GM19467 (cell line): ENCODE data around the gene SPECC1.
"Not testable (repeated sequence)": the region's sequence is repeated elsewhere in the genome, so short reads cannot be mapped to it uniquely, and the experiment has no call there.

Source experiments
- ATAC-seq: cut with Tn5 transposase; IDR thresholded peaks from one replicate; pipeline ENCODE4 v1.9.1; 2021; ENCODE audit warnings: mild to moderate bottlenecking, moderate library complexity; ENCODE audit not compliant: unreplicated experiment

The SPECC1 gene

DNA sequence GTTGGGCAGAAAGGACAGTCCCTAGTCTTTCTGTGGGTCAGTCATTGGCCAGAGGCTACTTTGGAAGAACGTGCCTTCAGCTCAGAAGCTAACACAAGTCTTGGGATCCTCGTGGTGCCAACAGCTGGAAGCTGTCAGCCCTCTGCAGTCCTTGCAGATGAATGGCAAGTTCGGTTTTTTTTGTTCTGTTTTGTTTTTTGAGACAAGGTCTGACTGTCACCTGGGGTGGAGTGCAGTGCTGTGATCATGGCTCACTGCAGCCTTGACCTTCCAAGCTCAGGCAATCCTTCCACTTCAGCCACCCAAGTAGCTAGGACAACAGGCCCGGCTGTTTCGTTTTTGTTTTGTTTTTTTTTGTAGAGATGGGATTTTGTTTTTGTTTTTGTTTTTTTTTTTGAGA, 149.4 kb downstream of the SPECC1 start:
- no peak for ATAC-seq

DNA sequence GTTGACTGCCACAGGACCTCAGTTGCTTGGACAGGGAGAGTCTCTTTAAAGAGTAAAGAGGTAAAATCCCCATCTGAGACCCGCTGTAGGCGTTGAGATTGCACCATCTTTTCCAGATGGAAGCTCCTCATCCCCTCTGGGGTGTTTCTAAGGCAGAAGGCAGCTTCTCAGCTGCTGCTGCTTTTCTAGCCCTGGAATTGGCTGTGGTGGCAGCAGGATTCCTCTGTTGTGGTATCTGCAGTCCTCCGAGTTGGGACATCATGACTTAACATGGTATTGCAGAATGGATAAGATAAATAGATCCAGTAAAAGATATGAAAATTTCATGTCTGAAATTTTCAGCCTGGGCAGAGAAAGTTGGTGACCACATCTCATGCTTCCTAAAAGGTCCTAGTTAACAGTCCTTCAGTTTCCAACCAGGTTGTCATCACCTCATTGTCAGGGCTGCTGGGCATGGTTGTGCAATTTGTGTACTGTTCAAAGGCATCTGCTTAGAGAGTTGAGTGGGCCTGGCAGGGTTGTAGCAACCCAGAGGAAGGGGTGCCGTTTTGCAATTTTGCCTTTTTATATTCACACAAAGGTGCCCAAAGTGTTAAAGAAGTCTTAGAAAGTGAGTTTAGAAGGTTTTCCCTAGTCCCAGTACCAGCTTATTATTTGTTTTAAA, 150.4 kb downstream of the SPECC1 start:
- ATAC-seq: no peak

DNA sequence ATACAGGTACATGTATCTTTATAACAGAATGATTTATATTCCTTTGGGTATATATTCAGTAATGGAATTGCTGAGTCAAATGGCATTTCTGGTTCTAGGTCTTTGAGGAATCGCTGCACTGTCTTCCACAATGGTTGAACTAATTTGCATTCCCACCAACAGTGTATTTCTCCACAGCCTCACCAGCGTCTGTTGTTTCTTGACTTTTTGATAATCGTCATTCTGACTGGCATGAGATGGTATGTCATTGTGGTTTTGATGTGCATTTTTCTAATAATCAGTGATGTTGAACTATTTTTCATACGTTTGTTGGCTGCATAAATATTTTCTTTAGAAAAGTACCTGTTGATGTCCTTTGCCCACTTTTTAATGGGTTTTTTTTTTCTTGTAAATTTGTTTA, 156.4 kb downstream of the SPECC1 start:
- not testable (repeated sequence) for ATAC-seq

DNA sequence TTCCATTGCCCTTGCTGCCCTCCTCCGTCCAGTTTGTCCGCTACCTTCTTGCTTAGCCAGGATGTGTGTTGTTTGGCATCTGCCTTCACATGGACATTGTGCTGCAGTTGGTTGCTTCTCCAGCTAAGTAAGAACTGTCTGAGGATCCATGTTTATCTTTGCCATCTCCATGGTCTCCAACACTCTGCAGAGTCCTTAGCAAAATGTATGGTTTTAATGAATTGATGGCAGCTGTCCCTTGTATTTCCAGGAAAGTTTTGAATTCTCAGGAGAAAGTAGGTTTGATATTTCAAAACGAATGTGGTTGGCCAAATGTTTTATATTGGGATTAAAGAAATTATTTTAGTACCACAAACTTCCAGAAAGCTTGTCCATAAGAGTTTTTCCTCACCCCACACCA, 160.9 kb downstream of the SPECC1 start:
- ATAC-seq: no peak

DNA sequence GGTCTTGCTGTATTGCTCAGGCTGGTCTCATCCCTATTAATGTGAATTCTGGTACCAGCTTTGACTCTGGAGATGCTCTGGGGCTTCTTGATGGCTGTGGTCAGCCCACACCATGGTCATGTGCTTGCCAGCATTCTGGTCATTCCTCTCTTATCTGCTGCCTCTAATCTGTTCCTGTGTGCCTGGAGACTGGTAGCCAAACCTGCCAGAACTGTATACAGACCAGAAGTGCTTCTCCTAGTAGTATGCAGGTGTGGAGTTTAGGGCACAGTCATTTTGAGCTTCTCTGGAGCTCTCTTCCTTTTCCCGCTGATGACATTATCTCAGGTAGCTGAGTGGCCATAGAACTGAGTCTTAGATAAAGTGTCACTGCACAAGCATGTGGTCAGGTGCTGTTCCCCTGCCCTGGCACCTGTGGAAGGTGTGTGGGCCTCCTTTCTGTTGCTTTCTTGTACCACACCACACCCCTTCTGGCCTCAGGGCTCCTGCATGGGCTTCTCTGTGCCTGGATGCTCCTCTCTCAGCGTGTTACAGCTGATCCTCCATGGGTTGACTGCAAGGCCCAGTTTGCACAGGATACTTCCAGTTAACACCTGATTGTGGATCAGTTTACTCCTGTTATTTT, 162.7 kb downstream of the SPECC1 start:
- ATAC-seq: no peak

DNA sequence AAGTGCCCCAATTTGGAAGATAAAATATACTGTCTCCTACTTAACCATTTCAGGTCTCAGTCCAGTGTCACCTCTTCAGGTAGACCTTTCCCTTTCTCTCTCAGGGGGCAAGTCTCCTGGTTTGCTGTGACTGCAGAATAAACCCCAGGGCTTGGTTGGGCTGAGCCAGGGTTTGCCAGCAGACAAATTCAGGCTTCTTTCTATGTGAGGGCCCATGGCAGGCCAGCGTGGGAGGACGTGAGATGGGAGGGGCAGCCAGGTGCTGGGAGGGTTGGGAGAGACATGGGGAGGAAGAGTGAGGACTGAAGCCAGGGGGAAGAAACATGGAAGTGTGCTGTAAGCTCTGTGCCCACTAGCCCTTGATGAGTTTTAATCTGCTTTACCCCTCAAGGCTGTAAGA, 163.2 kb downstream of the SPECC1 start:
- ATAC-seq: no peak

DNA sequence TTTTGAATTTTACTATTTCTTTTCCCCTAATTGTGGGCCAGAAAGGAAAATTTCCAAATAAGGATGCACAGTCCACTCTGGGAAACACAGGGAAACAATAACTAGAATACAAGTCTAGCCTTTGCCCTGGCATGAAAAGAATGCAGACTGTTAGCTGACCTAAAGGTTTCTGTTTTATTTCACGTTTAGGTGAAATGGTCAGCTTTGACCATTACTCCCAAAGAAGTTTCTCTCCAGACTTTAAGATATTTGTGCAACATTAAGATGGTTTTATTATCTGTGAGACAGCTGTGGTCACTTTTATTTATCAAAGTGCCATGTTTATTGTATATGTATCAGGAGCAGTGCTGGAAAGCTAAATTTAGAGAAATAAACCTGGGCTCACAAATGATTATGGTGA, 163.9 kb downstream of the SPECC1 start:
- no peak for ATAC-seq

DNA sequence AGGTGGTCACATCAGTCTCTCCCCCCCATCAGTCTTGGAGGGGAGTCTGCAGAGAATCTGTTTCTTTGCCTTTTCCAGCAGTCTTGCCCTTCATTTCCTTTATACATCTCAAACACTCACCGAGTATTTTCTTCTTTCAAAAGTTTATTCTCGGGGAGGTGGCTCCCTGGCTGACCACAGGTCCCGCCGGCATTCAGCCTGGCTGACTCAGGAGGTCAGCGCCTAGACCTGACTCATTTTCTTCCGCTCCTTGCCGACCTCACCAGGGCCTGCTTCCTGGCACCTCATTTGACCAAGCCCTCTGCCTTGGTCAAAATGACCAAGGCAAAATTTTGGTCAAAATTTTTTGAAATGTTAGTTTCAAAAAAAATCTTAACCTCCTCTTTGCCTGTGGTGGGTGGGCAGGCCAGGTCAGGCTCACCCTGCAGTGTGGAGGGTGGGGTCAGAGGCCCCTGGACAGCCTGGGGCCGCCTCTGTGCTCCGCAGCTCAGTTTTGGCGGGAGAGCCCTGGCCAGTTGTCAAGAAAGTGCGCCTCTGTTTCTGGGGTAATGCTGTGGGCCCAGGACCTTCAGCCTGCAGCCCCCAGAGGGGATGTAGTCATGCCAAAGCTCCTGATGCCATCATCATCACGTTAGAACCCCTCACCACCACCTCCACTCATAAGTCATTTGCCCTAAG, 165.6 kb downstream of the SPECC1 start:
- no peak for ATAC-seq

DNA sequence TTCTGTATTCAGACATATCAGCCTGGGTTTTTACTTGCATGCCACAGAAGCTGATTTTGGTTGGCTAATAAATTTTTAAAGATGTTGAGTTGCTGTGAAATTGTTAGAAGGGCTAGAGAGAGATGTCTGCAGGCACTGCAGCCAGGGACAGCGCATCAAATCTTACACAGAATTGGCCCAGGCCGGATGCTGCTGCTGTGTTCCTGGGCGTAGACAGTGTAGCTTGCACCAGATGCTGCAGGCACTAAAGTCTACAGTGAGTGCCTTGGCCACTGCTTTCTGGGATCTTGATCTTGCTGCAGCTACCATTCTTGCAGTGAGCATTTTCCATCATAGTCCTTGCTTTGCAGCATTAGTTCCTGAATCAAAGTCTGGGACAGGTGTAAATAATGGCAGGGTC, 169.9 kb downstream of the SPECC1 start:
- no peak for ATAC-seq

DNA sequence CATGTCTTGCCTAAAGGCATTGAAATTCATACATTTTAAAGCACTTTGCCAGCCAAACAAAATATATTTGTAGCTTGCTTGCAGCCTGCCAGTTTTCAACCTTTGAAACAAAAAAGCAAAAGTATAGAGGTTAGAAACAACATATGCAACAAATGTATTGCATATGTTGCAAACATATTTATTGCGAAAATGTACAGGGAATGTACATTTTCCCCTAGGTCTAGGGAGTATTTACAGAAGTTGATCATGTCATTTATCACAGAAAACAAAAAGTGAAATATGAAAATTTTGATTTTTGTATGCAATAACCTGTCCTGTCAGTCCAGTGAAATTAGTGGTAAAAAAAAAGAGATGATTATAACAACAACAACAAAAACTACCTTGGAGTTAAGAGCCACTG, 171.5 kb downstream of the SPECC1 start:
- ATAC-seq: no peak

DNA sequence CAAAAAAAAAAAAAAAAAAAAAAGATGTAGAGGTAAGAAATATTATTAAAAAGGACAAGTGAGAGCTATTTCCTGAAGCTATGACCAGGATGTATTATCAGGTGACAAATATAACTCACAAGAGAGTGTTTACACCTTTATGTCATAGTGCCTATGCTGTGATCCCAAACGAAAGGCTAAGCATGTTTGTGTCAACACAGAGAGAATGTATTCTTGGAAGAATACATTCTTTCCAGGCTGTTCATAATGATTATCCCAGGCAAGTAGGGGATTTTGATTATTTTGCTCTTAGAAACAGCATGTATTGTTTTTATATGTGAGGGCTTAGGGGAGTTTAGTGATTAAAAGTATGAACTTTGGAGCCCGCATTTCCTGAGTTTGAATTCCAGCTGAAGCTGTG, 175.0 kb downstream of the SPECC1 start:
- ATAC-seq: no peak

DNA sequence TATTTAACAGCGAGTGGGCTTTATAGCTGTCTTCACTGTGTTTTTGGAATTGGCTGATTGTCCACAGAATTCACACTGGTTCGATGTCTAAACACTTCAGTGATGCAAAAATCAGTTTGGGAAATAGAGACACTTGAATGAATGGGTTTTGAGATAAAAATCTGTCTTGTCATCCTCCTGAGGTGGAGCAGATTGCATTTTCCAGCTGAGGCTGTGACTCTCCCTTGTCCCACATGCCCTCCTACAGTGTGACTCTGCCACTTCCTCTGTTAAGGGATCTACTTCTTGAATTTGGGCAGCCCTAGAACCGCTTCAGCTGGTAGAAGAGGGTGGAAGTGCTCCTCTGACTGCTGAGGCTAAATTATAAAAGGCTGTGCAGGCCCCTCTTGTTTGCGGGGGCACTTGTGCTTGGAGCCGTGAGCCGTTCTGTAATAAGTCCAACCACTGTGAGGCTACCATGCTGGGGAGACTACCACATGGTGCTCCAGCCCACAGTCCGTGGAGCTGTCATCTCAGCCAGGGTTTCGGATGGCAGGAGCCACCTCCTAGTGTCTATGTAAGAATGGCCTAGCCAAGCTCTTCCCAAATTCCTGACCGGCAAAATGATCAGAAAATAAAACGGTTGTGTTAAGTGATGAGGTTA, 175.9 kb downstream of the SPECC1 start:
- no peak for ATAC-seq

DNA sequence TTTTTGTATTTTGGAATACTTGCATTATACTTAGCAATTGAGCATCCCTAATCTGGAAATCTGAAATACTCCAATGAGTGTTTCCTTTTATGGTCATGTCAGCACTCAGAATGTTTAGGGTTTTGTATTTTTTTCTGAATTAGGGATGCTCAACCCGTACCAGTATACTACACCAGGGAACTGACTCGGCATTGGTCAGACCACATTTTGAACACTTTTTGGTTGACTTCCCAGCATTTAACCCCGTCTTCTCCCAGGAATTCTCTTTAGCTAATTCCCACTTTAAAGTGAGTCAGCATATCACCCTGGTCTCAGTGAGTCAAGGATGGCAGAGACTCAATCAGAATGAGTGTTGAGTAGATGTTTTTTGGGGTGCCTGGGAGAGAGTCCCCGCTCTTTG, 177.9 kb downstream of the SPECC1 start:
- no peak for ATAC-seq

DNA sequence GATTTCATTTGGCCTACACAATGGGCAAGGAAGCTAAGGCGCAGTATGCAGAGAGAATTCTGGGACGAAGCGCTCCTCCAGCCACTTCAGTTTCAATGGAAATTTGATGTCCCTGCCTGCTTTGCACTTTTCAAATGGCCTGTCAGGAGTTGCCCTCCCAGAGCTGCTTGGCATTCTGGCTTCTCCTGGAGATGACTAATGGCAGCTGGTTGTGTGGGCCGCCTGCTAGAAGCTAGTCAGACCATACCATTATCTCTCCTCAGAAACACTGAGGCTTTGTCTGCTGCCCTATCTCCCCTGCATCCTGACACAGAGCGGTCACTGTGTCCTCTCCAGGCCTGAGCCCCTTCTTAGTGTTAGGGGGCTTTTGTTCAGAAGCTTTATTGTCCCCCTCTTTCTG, 180.1 kb downstream of the SPECC1 start:
- ATAC-seq: no peak

DNA sequence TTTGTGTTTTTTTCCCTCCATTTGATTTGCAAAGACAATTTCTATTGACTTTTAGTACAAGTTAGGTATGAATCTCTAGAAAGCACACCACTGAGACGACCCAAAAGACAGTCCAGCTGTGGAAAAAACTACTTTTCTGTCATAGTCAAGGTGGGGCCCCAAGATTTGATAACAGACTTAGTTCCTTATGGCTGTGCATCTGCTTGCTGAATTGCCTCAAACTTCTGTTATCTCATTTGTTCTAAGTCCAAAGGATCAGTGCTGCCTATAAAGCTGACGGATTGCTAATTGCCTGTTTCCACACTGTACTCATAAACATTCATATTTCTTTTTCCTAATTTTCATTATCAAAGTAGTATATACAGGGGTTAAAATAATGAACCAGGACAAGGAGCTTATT, 180.8 kb downstream of the SPECC1 start:
- no peak for ATAC-seq

DNA sequence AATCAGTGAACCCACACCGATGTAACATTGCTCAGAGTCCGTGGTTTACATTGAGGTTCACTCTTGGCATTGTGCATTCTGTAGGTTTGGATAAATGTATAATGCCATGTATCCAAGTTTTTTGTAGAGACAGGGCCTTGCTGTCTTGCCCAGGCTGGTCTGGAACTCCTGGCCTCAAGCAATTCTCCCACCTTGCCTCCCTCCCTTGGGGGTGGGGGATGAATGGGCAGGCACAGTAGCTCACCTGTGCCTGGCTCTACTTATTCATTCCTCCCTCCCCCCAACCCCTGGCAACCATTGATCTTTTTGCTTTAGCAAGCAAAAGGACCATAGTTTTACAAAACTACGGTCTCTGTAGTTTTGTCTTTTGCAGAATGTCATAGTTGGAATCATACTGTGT, 181.4 kb downstream of the SPECC1 start:
- ATAC-seq: no peak

DNA sequence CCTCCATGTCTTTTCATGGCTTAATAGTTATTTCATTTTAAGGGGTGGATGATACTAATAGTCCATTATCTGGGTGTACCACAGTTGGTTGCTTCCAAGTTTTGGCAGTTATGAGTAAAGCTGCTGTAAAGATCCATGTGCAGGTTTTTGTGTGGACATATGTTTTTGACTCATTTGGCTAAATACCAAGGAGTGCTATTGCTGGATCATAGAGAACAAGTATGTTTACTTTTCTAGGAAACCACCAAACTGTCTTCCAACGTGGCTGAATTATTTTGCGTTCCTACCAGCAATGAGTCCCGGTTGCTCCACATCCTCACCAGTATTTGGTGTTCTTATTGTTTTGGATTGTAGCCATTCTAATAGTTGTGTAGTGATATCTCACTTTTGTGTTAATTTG, 181.9 kb downstream of the SPECC1 start:
- no peak for ATAC-seq

DNA sequence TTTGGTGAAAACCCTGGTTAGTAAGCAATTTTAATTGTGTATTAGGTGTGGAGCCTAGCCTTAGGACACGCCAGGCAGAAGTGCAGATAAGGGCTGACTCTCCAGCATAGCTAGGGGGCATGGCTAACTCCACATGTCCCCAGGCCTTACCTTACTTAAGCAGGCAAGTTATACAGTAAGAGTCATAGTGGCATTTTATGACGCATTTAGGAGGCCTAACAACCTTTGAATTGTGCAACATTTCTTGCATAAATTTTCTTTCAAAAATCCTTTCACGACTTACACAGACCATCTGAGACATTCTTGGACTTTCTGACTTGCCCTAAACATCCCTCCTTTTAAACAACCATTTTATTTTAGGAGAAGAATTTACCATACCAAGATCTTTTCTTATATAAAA, 187.1 kb downstream of the SPECC1 start:
- ATAC-seq: not testable (repeated sequence)

DNA sequence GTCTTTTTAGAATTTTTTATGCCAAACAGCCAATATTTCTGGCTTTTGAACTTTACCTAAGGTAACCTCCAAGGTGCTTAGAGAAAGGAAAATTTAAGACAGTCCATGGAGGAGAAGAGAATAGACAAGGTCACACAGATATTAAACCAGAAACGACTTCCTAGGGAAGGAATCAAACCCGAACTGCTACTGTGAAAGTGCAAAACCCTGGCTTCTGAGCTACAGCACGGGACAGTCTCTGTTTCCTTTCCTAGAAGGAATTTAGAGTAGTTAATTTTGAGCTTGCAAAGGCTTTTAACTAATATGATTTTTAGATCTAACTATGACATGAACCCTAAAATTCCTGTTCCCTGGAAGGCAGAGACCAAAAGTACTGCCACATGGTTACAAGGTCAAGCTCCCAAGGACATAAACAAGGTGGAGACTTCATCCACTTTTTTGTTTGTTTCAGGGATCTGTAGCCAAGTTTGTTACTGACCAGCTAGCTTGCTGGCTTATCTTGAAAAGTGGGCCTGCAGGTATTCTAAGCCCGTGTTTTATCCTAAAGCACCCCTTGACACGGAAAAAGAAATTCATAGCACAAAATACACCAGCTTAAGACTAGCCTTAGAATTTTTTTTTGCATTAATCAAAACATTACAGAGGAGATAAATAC, 188.2 kb downstream of the SPECC1 start:
- ATAC-seq: no peak

DNA sequence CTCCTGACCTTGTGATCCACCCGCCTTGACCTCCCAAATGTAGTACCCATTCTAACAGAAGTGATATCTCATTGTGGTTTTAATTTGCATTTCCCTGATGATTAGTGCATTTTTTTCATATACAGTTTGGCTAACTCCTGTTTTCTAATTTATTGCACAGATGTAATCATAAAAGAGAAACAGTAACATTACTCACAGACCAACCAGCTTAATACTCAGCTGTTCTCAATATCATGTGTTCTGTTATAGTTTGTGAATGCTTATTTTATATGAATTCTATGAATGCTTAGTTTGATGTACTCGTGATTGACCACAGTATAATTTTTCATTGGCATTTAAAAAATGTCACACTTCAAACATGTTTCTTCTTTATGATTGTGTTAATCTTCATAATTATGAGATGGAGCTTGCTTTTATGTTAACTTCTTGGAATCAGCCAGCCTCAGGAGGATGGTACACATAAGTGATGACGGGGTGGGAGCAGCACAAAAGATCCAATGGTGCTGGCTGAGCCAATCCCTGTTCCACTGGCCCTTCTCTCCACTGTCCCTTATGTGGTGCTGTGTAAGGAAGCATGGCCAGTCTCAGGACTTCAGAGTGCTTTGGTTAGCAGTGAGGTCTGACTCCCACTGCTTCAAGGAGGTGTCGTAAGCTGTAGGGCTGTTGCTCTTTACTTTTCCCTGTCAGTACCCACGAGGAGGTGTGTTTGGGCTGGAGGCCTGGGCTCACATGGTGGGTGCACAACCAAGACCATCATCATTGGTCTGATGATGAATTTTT, 191.0 kb downstream of the SPECC1 start:
- no peak for ATAC-seq
